K562 (cell line): ENCODE measurements around the gene TMEM129. TPM values are rescaled to one million over a fixed set of nuclear protein-coding genes. Genes with fewer than 3 reads are reported as not detected.

ENCODE experiments used
- ATF6 ChIP-seq: sonication (generic); formaldehyde crosslinking; IDR thresholded peaks from 2 replicates; pipeline ENCODE4 v1.4.0; 2020; ENCODE audit warnings: mild to moderate bottlenecking, missing genetic modification reagents
- CBFA2T3 ChIP-seq: fragments of 450-650 bp; IDR thresholded peaks from 2 replicates; pipeline ENCODE4 v1.6.1; 2017
- ELF4 ChIP-seq: fragments of 450-650 bp; formaldehyde crosslinking; IDR thresholded peaks from 2 replicates; pipeline ENCODE4 v1.4.0; 2022; ENCODE audit warnings: missing genetic modification characterization
- EP400 ChIP-seq: fragments of 450-650 bp; IDR thresholded peaks from 2 replicates; pipeline ENCODE4 v1.6.1; 2017; ENCODE audit warnings: antibody characterized with exemption, mild to moderate bottlenecking, moderate library complexity
- FIP1L1 ChIP-seq: fragments of 200-400 bp; formaldehyde crosslinking; IDR thresholded peaks from 2 replicates; pipeline ENCODE4 v1.6.1; 2018; ENCODE audit warnings: mild to moderate bottlenecking, low read depth, low read length; ENCODE audit not compliant: poor library complexity, severe bottlenecking
- FOXA1 ChIP-seq: fragments of 450-650 bp; IDR thresholded peaks from 2 replicates; pipeline ENCODE4 v1.6.1; 2016; ENCODE audit warnings: mild to moderate bottlenecking, borderline replicate concordance
- FOXA3 ChIP-seq, 2 experiments: fragments of 450-650 bp in 1 of 2; sonication (generic) in 1 of 2; formaldehyde crosslinking; IDR thresholded peaks in 1 of 2; conservative IDR thresholded peaks in 1 of 2; 2 replicates each; pipeline versions ENCODE4 v1.4.0 to v1.8.0; 2020 to 2022; ENCODE audit warnings: mild to moderate bottlenecking in 2 of 2, missing genetic modification reagents in 1 of 2
- FOXK1 ChIP-seq: sonication (generic); formaldehyde crosslinking; IDR thresholded peaks from 2 replicates; pipeline ENCODE4 v1.8.0; 2022; ENCODE audit warnings: missing genetic modification reagents, mild to moderate bottlenecking, borderline replicate concordance
- GABPA ChIP-seq: fragments of 200-800 bp; sonication (Bioruptor generic); conservative IDR thresholded peaks from 2 replicates; pipeline ENCODE4 v1.6.1; 2016; ENCODE audit warnings: low read depth, missing genetic modification characterization, missing compliant biosample characterization
- HOXB6 ChIP-seq: fragments of 250-450 bp; sonication (Bioruptor Pico); IDR thresholded peaks from 2 replicates; pipeline ENCODE4 v1.5.1; 2022; ENCODE audit warnings: mild to moderate bottlenecking, borderline replicate concordance
- MNT ChIP-seq, 2 experiments: fragments of 450-650 bp; conservative IDR thresholded peaks; 2 replicates each; pipeline ENCODE4 v1.6.1; 2017; ENCODE audit warnings: mild to moderate bottlenecking in 2 of 2, moderate library complexity in 2 of 2
- NCOA6 ChIP-seq: fragments of 450-650 bp; IDR thresholded peaks from 2 replicates; pipeline ENCODE4 v1.6.1; 2017; ENCODE audit warnings: mild to moderate bottlenecking
- NR2F6 ChIP-seq: fragments of 450-650 bp; formaldehyde crosslinking; IDR thresholded peaks from 2 replicates; pipeline ENCODE4 v1.4.0; 2020; ENCODE audit warnings: mild to moderate bottlenecking
- PCBP1 ChIP-seq: fragments of 200-400 bp; formaldehyde crosslinking; IDR thresholded peaks from 2 replicates; pipeline ENCODE4 v1.6.1; 2018; ENCODE audit warnings: mild to moderate bottlenecking, low read depth, low read length; ENCODE audit not compliant: poor library complexity, severe bottlenecking
- POLR2A ChIP-seq: fragments of 450-650 bp; conservative IDR thresholded peaks from 2 replicates; pipeline ENCODE4 v1.6.1; 2016
- POLR2AphosphoS2 ChIP-seq: IDR thresholded peaks from 2 replicates; pipeline ENCODE4 v1.6.1; 2012; ENCODE audit warnings: low read length, improper control_type of control experiment
- RCOR1 ChIP-seq, 2 experiments: IDR thresholded peaks; 2 replicates each; pipeline ENCODE4 v1.6.1; 2012; ENCODE audit warnings: low read depth in 2 of 2, low read length in 2 of 2, borderline replicate concordance in 1 of 2, improper control_type of control experiment in 1 of 2
- STAT5A ChIP-seq: IDR thresholded peaks from 2 replicates; pipeline ENCODE4 v1.6.1; 2012; ENCODE audit warnings: low read length, inconsistent platforms, borderline replicate concordance
- THRB ChIP-seq: fragments of 450-650 bp; formaldehyde crosslinking; conservative IDR thresholded peaks from 2 replicates; pipeline ENCODE4 v1.4.0; 2022; ENCODE audit warnings: mild to moderate bottlenecking, missing genetic modification characterization
- ZBTB9 ChIP-seq: fragments of 450-650 bp; formaldehyde crosslinking; IDR thresholded peaks from 2 replicates; pipeline ENCODE4 v1.4.0; 2020; ENCODE audit warnings: mild to moderate bottlenecking, moderate library complexity
- ZNF175 ChIP-seq: fragments of 200-800 bp; sonication (Bioruptor generic); IDR thresholded peaks from 2 replicates; pipeline ENCODE4 v1.6.1; 2016; ENCODE audit warnings: low read depth, mild to moderate bottlenecking, missing genetic modification characterization, missing compliant biosample characterization
- polyA plus RNA-seq, 8 experiments: library from polyadenylated mRNA; depleted of rRNA in 4 of 8; stranded (reverse) in 5 of 8; unstranded in 3 of 8; fragments of >200 nt; fragmentation: Nextera tagmentation in 2 of 8; fragmentation: Illumina TruSeq in 1 of 8; extraction: Ambion mirVana in 2 of 8; extraction: Trizol in 1 of 8; gene quantifications; 2 replicates each; pipeline versions ENCODE4 v1.2.1 to v1.2.3, GENCODE V29; 2011 to 2014; ENCODE audit warnings: inconsistent platforms in 1 of 8, missing spikeins in 1 of 8
- total RNA-seq, 7 experiments: library from RNA; depleted of rRNA in 6 of 7; stranded (reverse); fragments of >200 nt in 6 of 7; fragmentation: Illumina TruSeq in 2 of 7; extraction: Trizol in 2 of 7; gene quantifications; 2 replicates each; pipeline versions ENCODE4 v1.2.1 to v1.2.3, GENCODE V29; 2011 to 2021; ENCODE audit warnings: low replicate concordance in 1 of 7

Gene TMEM129
- total and polyA plus RNA-seq, 9 of the 15 experiments (the other 6 are each of a cell fraction or from before 2014, with no cell fraction given), result 0.34 to 47.2 (median 18.8) TPM

GRCh38 chr4:1721666-1722550 is 785 bp upstream of the TMEM129 start (continued):
- TF ChIP-seq GABPA, result no peak
- no peak for TF ChIP-seq POLR2AphosphoS2
- TF ChIP-seq NR2F6, result no peak
- TF ChIP-seq STAT5A, result no peak
- no peak for TF ChIP-seq POLR2A
- no peak for TF ChIP-seq ZBTB9 (CRISPR knock-in tag)
- TF ChIP-seq FOXA3 (CRISPR knock-in tag; conservative IDR thresholded peaks at IDR 0.05 in 1 of 2, IDR thresholded peaks at IDR 0.05 in 1 of 2), result no peak
- TF ChIP-seq MNT (conservative IDR thresholded peaks at IDR 0.05), result peak in 1 of 2 experiments; percentile 12; a peak in 1 of 4 replicates
- TF ChIP-seq ELF4 (CRISPR knock-in tag), result no peak
- no peak for TF ChIP-seq FOXA1
- no peak for TF ChIP-seq THRB (CRISPR knock-in tag)
- no peak for TF ChIP-seq NCOA6
- peak; percentile 44 for TF ChIP-seq PCBP1
- no peak for TF ChIP-seq RCOR1 (IDR thresholded peaks at IDR 0.05; ENCODE audit: borderline replicate concordance in 1 of 2, low read depth in 2 of 2, low read length in 2 of 2)
- TF ChIP-seq ZNF175 (CRISPR knock-in tag), result no peak
- no peak for TF ChIP-seq FIP1L1
- no peak for TF ChIP-seq ATF6
- TF ChIP-seq FOXK1, result 0 out of 2 replicates have a peak, but pooled peaks have one; percentile 44
- no peak for TF ChIP-seq CBFA2T3
- TF ChIP-seq HOXB6 (CRISPR knock-in tag), result no peak
- no peak for TF ChIP-seq EP400
